ENCODE results near the gene FGF2.
"Not testable (repeated sequence)": the region's sequence is repeated elsewhere in the genome, so short reads cannot be mapped to it uniquely, and the experiment has no call there.

Gene FGF2

GRCh38 chr4:122783301-122784215 is 43.1 kb upstream of the FGF2 start:
- Histone ChIP-seq H3K9me3 (replicated peaks in 1 of 2; ENCODE audit: control insufficient read depth in 2 of 2, insufficient read depth in 1 of 2, low read depth in 1 of 2, low read length in 2 of 2) (no peaks in the 10 kb centered on the region), H3K79me1 (ENCODE audit: low read depth, low read length) (no peaks in the 10 kb centered on the region), H3K4ac (ENCODE audit: low read length) (no peak overlapping the region), H3K4me3 (ENCODE audit: low read length in 2 of 2) (no peak overlapping the region), H2BK15ac (ENCODE audit: low read length) (no peak overlapping the region), H3K27ac (replicated peaks; ENCODE audit: low read length) (peak overlapping the region; percentile 56), H2BK120ac (ENCODE audit: low read depth, low read length) (no peak overlapping the region), H4K8ac (ENCODE audit: low read depth, low read length) (no peak overlapping the region), H3K14ac (ENCODE audit: low read length) (no peak overlapping the region), H2AK5ac (ENCODE audit: low read depth, low read length) (no peak overlapping the region), H2BK12ac (ENCODE audit: low read length) (no peak overlapping the region), H3K23ac (ENCODE audit: low read depth, low read length, poor library complexity) (no peak overlapping the region), H4K91ac (ENCODE audit: low read depth, low read length, poor library complexity) (no peak overlapping the region), H3K4me1 (ENCODE audit: control insufficient read depth in 2 of 2, insufficient read depth in 1 of 2, low read depth in 1 of 2, low read length in 2 of 2) (peaks cover 7 to 8% of the 10 kb centered on the region in 2 donors), H3K36me3 (replicated peaks in 1 of 2; ENCODE audit: control insufficient read depth in 2 of 2, insufficient read depth in 2 of 2, low read length in 2 of 2) (no peaks in the 10 kb centered on the region), H2BK5ac (ENCODE audit: low read length) (no peak overlapping the region), H3K9ac (ENCODE audit: low read depth, low read length, poor library complexity) (no peak overlapping the region), H3K18ac (ENCODE audit: low read length) (peak overlapping the region; percentile 49), H2AFZ (ENCODE audit: low read length) (peak overlapping the region; percentile 78), H3K27me3 (ENCODE audit: control insufficient read depth in 3 of 3, insufficient read depth in 3 of 3, low read depth in 1 of 3, low read length in 3 of 3) (no peaks in the 10 kb centered on the region), H3K4me2 (ENCODE audit: insufficient read depth, low read length, poor library complexity, severe bottlenecking) (no peak overlapping the region)
- WGBS, 2 donors (ENCODE audit: extremely low coverage in 2 of 2, insufficient read length in 2 of 2, insufficient replicate concordance in 1 of 2) = no CpG with 5 or more reads among the region's 6 CpGs
- DNase-seq (ENCODE audit: low spot score) = peak; percentile 65

GRCh38 chr4:122784261-122784660 is 42.4 kb upstream of the FGF2 start:
- Histone ChIP-seq H3K18ac (ENCODE audit: low read length) (no peak overlapping the region), H2AFZ (ENCODE audit: low read length) (peak overlapping the region; percentile 78), H3K14ac (ENCODE audit: low read length) (no peak overlapping the region), H3K27me3 (ENCODE audit: control insufficient read depth in 3 of 3, insufficient read depth in 3 of 3, low read depth in 1 of 3, low read length in 3 of 3) (no peaks in the 10 kb centered on the region), H3K4me2 (ENCODE audit: insufficient read depth, low read length, poor library complexity, severe bottlenecking) (no peak overlapping the region), H3K4me3 (ENCODE audit: low read length in 2 of 2) (no peak overlapping the region), H3K4ac (ENCODE audit: low read length) (no peak overlapping the region), H3K23ac (ENCODE audit: low read depth, low read length, poor library complexity) (no peak overlapping the region), H3K36me3 (replicated peaks in 1 of 2; ENCODE audit: control insufficient read depth in 2 of 2, insufficient read depth in 2 of 2, low read length in 2 of 2) (no peaks in the 10 kb centered on the region), H3K79me1 (ENCODE audit: low read depth, low read length) (no peaks in the 10 kb centered on the region), H2BK120ac (ENCODE audit: low read depth, low read length) (no peak overlapping the region), H2BK15ac (ENCODE audit: low read length) (no peak overlapping the region), H2BK5ac (ENCODE audit: low read length) (no peak overlapping the region), H3K27ac (replicated peaks; ENCODE audit: low read length) (peak overlapping the region; percentile 56), H2BK12ac (ENCODE audit: low read length) (no peak overlapping the region), H2AK5ac (ENCODE audit: low read depth, low read length) (no peak overlapping the region), H3K4me1 (ENCODE audit: control insufficient read depth in 2 of 2, insufficient read depth in 1 of 2, low read depth in 1 of 2, low read length in 2 of 2) (peaks cover 7 to 8% of the 10 kb centered on the region in 2 donors), H4K91ac (ENCODE audit: low read depth, low read length, poor library complexity) (no peak overlapping the region), H4K8ac (ENCODE audit: low read depth, low read length) (no peak overlapping the region), H3K9me3 (replicated peaks in 1 of 2; ENCODE audit: control insufficient read depth in 2 of 2, insufficient read depth in 1 of 2, low read depth in 1 of 2, low read length in 2 of 2) (no peaks in the 10 kb centered on the region), H3K9ac (ENCODE audit: low read depth, low read length, poor library complexity) (no peak overlapping the region)
- no CpG with 5 or more reads among the region's 1 CpG for WGBS, 2 donors (ENCODE audit: extremely low coverage in 2 of 2, insufficient read length in 2 of 2, insufficient replicate concordance in 1 of 2)
- no peak for DNase-seq (ENCODE audit: low spot score)

GRCh38 chr4:122785099-122785498 is 41.5 kb upstream of the FGF2 start:
- H3K18ac ChIP-seq (ENCODE audit: low read length) = no peak overlapping the region
- H2AK5ac ChIP-seq (ENCODE audit: low read depth, low read length) = no peak overlapping the region
- no peaks in the 10 kb centered on the region for H3K36me3 ChIP-seq (replicated peaks in 1 of 2; ENCODE audit: control insufficient read depth in 2 of 2, insufficient read depth in 2 of 2, low read length in 2 of 2)
- no peak overlapping the region for H3K27ac ChIP-seq (replicated peaks; ENCODE audit: low read length)
- no peak overlapping the region for H3K4me3 ChIP-seq (ENCODE audit: low read length in 2 of 2)
- peaks cover 7 to 8% of the 10 kb centered on the region in 2 donors for H3K4me1 ChIP-seq (ENCODE audit: control insufficient read depth in 2 of 2, insufficient read depth in 1 of 2, low read depth in 1 of 2, low read length in 2 of 2)
- H2BK120ac ChIP-seq (ENCODE audit: low read depth, low read length) = no peak overlapping the region
- H4K91ac ChIP-seq (ENCODE audit: low read depth, low read length, poor library complexity) = no peak overlapping the region
- H3K79me1 ChIP-seq (ENCODE audit: low read depth, low read length) = no peaks in the 10 kb centered on the region
- no peak overlapping the region for H2BK12ac ChIP-seq (ENCODE audit: low read length)
- WGBS, 2 donors (ENCODE audit: extremely low coverage in 2 of 2, insufficient read length in 2 of 2, insufficient replicate concordance in 1 of 2) = no CpG with 5 or more reads among the region's 2 CpGs
- no peak overlapping the region for H4K8ac ChIP-seq (ENCODE audit: low read depth, low read length)
- DNase-seq (ENCODE audit: low spot score) = no peak
- no peak overlapping the region for H3K4me2 ChIP-seq (ENCODE audit: insufficient read depth, low read length, poor library complexity, severe bottlenecking)
- H3K9ac ChIP-seq (ENCODE audit: low read depth, low read length, poor library complexity) = no peak overlapping the region
- H3K23ac ChIP-seq (ENCODE audit: low read depth, low read length, poor library complexity) = no peak overlapping the region
- no peak overlapping the region for H3K4ac ChIP-seq (ENCODE audit: low read length)
- no peak overlapping the region for H2BK15ac ChIP-seq (ENCODE audit: low read length)
- no peak overlapping the region for H2BK5ac ChIP-seq (ENCODE audit: low read length)
- no peaks in the 10 kb centered on the region for H3K27me3 ChIP-seq (ENCODE audit: control insufficient read depth in 3 of 3, insufficient read depth in 3 of 3, low read depth in 1 of 3, low read length in 3 of 3)
- H2AFZ ChIP-seq (ENCODE audit: low read length) = no peak overlapping the region
- H3K9me3 ChIP-seq (replicated peaks in 1 of 2; ENCODE audit: control insufficient read depth in 2 of 2, insufficient read depth in 1 of 2, low read depth in 1 of 2, low read length in 2 of 2) = no peaks in the 10 kb centered on the region
- H3K14ac ChIP-seq (ENCODE audit: low read length) = no peak overlapping the region

- H3K79me1 ChIP-seq (ENCODE audit: low read depth, low read length); H2BK15ac ChIP-seq (ENCODE audit: low read length); H4K8ac ChIP-seq (ENCODE audit: low read depth, low read length); H3K27me3 ChIP-seq (ENCODE audit: control insufficient read depth in 3 of 3, insufficient read depth in 3 of 3, low read depth in 1 of 3, low read length in 3 of 3); H3K27ac ChIP-seq (replicated peaks; ENCODE audit: low read length); H3K4me3 ChIP-seq (ENCODE audit: low read length in 2 of 2); DNase-seq (ENCODE audit: low spot score); H2BK120ac ChIP-seq (ENCODE audit: low read depth, low read length); H2AFZ ChIP-seq (ENCODE audit: low read length); H3K23ac ChIP-seq (ENCODE audit: low read depth, low read length, poor library complexity); H3K14ac ChIP-seq (ENCODE audit: low read length); H3K9me3 ChIP-seq (replicated peaks in 1 of 2; ENCODE audit: control insufficient read depth in 2 of 2, insufficient read depth in 1 of 2, low read depth in 1 of 2, low read length in 2 of 2); H4K91ac ChIP-seq (ENCODE audit: low read depth, low read length, poor library complexity); H2AK5ac ChIP-seq (ENCODE audit: low read depth, low read length); H3K4me2 ChIP-seq (ENCODE audit: insufficient read depth, low read length, poor library complexity, severe bottlenecking); H2BK5ac ChIP-seq (ENCODE audit: low read length); H3K4ac ChIP-seq (ENCODE audit: low read length); H3K36me3 ChIP-seq (replicated peaks in 1 of 2; ENCODE audit: control insufficient read depth in 2 of 2, insufficient read depth in 2 of 2, low read length in 2 of 2); H3K9ac ChIP-seq (ENCODE audit: low read depth, low read length, poor library complexity); H3K18ac ChIP-seq (ENCODE audit: low read length); H2BK12ac ChIP-seq (ENCODE audit: low read length); H3K4me1 ChIP-seq (ENCODE audit: control insufficient read depth in 2 of 2, insufficient read depth in 1 of 2, low read depth in 1 of 2, low read length in 2 of 2): not testable (repeated sequence)
- no CpG with 5 or more reads among the region's 4 CpGs for WGBS, 2 donors (ENCODE audit: extremely low coverage in 2 of 2, insufficient read length in 2 of 2, insufficient replicate concordance in 1 of 2)
Observed at GRCh38 chr4:122786296-122786695, 40.3 kb upstream of the FGF2 start.
